ENCODE results near the gene MED1. TPM values are rescaled to one million over a fixed set of nuclear protein-coding genes. Genes with fewer than 3 reads are reported as not detected.
A peak's percentile ranks its signal among the peaks of the same experiment; 100 is the strongest.
"Not testable (repeated sequence)": the region's sequence is repeated elsewhere in the genome, so short reads cannot be mapped to it uniquely, and the experiment has no call there.

Gene MED1
- total RNA-seq (2021; ENCODE audit: unreplicated experiment): 41.4 TPM
- 16.1 TPM for polyA plus RNA-seq (2012; ENCODE audit: insufficient read length)
- Bru-seq, nascent RNA: percentile 71 among the genes with signal in this experiment
- percentile 89 among the genes with signal in this experiment for BruChase-seq, experiment 1, labeled RNA remaining after a 2-hour chase
- percentile 93 among the genes with signal in this experiment for BruChase-seq, experiment 2, labeled RNA remaining after a 6-hour chase
- long read RNA-seq, full-length matches to known transcripts: 2 of 29 reads
- long read RNA-seq, partial matches to known transcripts: 3 of 29 reads
- long read RNA-seq, other reads (novel, unspliced or antisense): 24 of 29 reads

- Histone ChIP-seq H3K27me3 (ENCODE audit: control insufficient read depth, insufficient read depth, low read length) (no peaks in the 10 kb centered on the region), H3K27ac (ENCODE audit: low read length) (peak within 1 kb of the TSS; percentile 97), H3K9me3 (ENCODE audit: control insufficient read depth, insufficient read depth, low read depth, low read length) (no peaks in the 10 kb centered on the region), H3K4me3 (ENCODE audit: low read depth in 2 of 2, low read length in 2 of 2) (peak within 1 kb of the TSS; percentile 96 to 97), H3K4me1 (ENCODE audit: control insufficient read depth, insufficient read depth, low read length) (no peaks in the 10 kb centered on the region; the same call in 1 of the 2 replicates), H3K36me3 (ENCODE audit: control insufficient read depth, insufficient read depth, low read length) (peaks cover 8% of the 10 kb centered on the region)
- TF ChIP-seq SIN3A (IDR thresholded peaks at IDR 0.05; ENCODE audit: borderline replicate concordance, insufficient read depth, low read depth, low read length) (peak; percentile 64; the same call in 1 of the 2 replicates), POLR2AphosphoS5 (IDR thresholded peaks at IDR 0.05; ENCODE audit: low read depth, low read length) (peak; percentile 76), REST (IDR thresholded peaks at IDR 0.05; ENCODE audit: insufficient read depth in 1 of 2, low read depth in 2 of 2, low read length in 1 of 2) (0 out of 4 replicates have a peak, but pooled peaks of 1 of the 2 experiments have one; percentile 15), TCF7L2 (IDR thresholded peaks at IDR 0.05; ENCODE audit: low read depth, low read length) (peak; percentile 99), CTCF (IDR thresholded peaks at IDR 0.05) (no peak)
- CTCF ChIA-PET: interaction anchor here (0.6 to 0.9 kb wide), 4 partner anchors 10 to 244 kb away, joined by 3 to 4 read pairs (median 4); partner anchors contain the start of gene CDK12
- BruUV-seq (replicated peaks): no TSS peak
- DNase-seq (ENCODE audit: low read depth, low spot score): peak; percentile 88
- in situ Hi-C loops (cut with HindIII; ENCODE audit: low pct_unique_long_range_greater_than_20kb, low sequenced_read_pairs): no loop called here
- POLR2A ChIA-PET: interaction anchor here (0.6 to 1.6 kb wide), 5 partner anchors 10 to 478 kb away, joined by 3 to 29 read pairs (median 7); partner anchors contain the start of gene CDK12
- ATAC-seq: peak; percentile 100
- intact Hi-C loops (cut with micrococcal nuclease; ENCODE audit: unreplicated experiment): no loop called here
Measured at GRCh38 chr17:39450847-39451581, at the start of gene MED1. Gene MED1 (minus strand): TSS chr17:39451263. CDS start chr17:39451062, 201 bp downstream.

- H3K4me3 ChIP-seq (ENCODE audit: low read depth in 2 of 2, low read length in 2 of 2); BruUV-seq (replicated peaks); in situ Hi-C loops (cut with HindIII; ENCODE audit: low pct_unique_long_range_greater_than_20kb, low sequenced_read_pairs); H3K27me3 ChIP-seq (ENCODE audit: control insufficient read depth, insufficient read depth, low read length); H3K36me3 ChIP-seq (ENCODE audit: control insufficient read depth, insufficient read depth, low read length); CTCF ChIA-PET; POLR2A ChIA-PET; intact Hi-C loops (cut with micrococcal nuclease; ENCODE audit: unreplicated experiment); H3K4me1 ChIP-seq (ENCODE audit: control insufficient read depth, insufficient read depth, low read length); H3K27ac ChIP-seq (ENCODE audit: low read length); ATAC-seq; H3K9me3 ChIP-seq (ENCODE audit: control insufficient read depth, insufficient read depth, low read depth, low read length); DNase-seq (ENCODE audit: low read depth, low spot score): not testable (repeated sequence)
Measured at GRCh38 chr17:39496921-39497320, 45.9 kb upstream of the MED1 start.

Data from Panc1 (cell line).